ENCODE data around the gene ZHX3.
"Not testable (repeated sequence)": the region's sequence is repeated elsewhere in the genome, so short reads cannot be mapped to it uniquely, and the experiment has no call there.

ZHX3 gene

DNA sequence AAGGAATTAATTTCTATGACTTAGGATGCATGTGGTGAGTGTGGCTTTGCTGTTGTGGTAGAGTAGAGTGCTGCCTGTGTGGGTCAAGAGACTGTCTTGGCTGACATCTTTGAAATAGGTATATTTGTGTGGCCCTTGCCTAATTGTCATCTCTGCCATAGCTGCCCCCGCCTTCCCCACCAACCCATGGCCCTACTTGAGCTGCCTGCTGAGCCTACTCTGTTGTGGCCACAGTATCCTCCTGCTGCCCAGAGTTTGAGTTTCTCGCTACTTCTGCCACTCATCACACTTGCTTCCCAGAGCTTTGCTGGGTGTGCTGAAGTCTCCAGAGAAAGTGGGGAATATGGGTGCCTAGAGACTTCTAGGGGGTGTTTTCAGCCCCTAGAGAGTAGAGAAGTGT is 172.2 kb downstream of the ZHX3 start:
- no peak for DNase-seq

DNA sequence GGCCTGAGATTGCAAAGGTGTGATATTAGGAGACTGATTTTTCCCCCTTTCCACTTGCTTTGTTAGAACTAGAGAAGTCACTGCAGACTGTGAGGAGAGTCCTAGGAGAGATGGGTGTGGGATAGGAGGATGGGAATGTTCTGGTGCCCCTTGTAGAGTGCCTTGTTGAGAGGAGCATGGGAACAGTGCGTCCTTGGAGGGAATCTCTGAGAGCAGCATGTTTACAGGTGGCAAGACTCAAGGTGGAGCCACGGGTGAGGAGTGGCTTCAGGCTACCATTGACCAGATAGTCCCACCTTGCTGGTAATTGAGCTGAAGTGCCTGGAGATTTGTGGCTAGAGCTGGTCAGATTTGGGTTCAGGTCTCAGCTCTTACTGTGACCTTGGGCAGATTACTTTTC is 174.2 kb downstream of the ZHX3 start:
- no peak for DNase-seq

DNA sequence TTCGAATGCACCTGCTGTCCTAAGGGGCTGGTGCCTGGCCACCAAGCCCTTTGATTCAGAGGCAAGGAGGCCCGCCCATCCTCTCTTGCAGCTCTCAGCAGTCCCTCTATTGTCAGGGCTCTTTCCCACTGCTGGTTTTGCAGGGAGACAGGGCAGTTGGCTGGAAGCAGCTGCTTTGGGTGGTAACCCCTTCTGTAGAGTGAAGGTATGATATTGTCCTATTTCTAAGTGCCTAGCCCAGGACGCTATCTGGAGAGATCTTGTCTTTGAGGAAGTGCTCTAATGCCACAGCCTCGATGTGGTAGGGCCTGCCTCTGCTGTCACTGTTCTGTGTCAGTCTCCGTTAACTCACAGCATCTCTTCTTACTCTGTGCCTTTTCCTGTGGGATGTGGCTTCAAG is 174.6 kb downstream of the ZHX3 start:
- DNase-seq, result no peak

DNA sequence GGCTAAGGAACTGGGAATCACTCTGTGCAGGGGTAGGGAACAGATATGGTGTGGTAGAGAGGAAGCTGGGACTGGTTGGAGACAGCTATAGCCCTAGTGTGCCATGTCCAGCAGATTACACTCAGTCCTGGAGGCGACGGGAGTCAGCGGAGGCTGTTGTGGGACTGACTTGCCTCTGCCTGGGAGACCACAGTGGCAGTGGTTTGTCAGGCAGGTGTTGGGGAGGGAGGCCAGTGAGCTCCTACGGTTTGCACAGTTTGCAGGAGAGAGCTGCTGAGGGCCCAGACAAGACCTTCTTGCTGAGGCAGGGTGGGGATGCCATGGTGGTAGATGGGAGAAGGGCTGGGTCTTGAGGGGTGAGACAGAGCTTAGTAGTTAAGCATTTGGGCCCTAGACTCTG is 175.3 kb downstream of the ZHX3 start:
- no peak for DNase-seq

DNA sequence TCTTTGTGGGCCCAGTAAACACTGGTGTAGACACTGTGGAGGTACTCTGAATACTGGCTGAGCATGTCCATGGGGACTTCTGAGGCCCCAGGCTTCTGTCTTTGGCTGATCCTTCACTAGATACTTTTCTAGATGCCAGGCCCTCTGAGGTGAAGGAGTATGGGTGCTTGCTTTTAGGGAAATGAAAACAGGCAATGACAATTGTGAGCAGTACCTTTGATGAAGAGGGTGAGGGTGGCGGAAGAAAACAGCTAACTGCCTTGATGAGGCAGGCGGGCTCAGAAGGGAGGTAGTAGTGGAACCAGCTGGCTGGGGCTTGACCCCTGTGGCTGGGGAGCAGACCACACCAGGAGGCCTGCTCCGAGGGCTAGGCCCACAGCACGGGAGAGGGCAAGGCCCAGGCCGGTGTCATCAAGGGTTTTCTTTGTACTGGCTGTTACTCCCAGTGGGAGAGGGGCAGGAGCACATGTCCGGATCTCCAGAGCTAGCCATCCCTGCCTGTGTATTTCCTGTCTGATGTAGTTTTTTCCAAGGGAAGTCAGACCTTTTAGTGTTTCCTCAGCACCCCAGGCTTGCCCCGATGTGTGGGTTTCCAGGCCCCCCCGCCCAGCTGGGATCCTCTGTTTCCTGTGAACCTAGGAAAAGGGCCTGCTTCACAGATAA is 176.2 kb downstream of the ZHX3 start:
- DNase-seq, result no peak

DNA sequence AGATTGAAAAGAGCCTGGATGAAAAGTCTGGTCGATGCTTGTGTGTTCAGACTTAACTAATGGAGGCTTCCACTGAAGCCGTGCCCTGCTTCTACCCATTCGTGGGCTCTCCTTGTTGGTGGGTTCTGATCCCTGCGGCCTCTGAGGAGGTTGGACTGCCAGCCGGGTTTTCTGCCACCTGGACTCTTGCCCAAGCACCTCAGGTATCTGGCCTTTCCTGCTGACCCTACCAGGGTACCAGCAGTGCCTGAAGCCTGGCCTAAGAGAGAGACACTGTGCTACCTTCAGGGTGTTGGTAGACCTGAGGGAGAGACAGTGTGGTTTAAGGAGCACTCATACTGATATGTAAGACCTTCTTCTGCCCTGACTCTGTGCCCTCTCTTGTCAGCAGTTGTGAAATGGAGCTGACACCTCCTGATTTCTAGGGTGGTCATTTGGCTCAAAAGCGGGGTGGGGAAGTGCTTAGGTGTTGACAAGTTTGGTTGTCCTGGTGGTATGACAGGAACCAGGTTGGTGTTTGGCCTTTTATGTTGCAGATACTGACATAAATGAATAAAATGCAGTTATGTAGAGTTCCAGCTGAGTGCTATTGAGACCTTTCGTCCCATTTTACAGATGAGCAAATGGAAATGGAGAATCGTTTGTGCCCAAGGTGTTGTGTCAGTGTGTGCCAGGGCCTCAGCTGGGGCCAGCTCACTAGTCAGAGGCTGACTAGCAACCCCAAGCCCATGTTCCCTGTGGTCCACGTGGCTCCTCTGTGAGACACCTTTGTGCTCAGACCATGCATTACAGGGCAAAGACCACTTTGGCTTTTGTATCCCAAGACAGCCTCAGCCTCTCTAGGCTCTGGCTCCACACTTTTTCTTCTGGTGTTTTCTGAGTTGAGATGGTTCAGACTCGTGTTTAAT is 177.1 kb downstream of the ZHX3 start:
- no peak for DNase-seq

DNA sequence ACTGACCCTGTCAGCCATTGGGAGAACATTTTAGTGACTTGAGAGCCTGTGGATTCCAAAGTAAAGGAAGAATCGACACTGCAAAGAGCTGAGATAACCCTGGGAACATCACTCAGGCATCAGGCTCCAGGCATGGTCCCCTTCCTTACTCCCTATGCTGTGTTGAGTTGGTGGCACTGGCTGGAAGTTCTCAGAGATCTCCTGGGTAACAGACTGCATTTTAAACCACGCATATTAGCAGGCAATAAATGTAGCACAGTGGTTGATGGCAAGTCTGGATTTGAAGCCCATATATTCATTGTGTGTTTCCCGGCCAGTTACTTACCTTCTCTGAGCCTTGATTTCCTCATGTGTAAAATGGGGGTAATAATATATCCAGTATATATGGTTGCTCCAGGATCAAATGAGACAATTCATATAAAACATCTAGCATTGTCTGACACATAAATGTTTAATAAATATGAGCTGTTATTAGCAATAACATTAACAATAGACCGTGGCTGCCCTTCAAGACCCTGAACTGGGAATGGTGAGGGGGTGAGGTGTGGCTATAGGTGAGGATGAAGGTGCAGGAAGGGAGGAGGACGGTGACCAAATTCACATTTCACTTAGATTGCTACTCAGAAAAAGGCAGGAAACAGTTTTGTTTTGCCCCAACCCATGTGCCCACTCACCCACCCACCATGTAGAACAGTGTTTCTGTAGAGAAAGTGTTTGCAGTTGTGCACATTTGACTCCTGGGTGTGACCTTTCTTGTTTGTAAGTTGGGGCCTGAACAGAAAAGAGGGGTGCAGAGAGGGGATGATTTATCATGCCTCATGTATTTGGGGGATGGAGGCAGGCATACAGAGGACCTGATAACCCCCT is 178.1 kb downstream of the ZHX3 start:
- no peak for DNase-seq

DNA sequence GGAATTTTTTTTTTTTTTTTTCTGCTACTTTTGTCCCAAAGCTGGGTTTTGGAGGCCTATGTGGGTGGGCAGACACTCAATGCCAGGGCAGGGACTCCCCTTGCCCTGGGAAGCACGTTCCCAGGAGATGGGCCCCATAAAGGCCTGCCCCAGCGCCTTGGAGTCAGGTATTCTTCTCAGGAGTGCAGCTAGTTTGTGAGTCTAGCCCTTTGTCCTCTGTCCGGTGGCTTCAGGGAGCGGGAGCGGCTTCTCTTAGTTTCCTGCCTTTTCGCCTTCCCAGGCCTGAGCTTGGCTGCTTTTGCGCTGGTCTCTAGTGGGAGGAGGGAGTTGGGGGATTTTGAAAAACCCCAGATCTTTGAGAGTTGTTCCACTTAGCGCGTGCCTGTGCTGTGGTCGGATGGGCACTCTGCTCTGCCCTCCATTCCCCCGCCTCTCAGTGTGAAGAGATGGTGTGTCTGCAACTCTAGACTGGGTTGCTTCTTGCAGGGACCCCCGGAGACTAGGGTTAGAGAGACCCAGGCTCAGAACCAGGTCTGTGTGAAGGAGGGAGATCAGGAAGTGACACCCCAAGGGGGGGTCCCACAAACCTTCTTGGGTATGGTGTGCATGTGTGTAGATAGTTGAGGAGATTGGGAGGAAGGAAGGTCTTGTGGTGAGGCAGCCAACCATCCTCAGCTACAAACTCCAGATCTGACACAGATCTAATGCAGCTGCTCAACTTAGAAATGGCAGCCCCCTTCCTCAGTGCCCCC is 178.9 kb downstream of the ZHX3 start:
- no peak for DNase-seq

DNA sequence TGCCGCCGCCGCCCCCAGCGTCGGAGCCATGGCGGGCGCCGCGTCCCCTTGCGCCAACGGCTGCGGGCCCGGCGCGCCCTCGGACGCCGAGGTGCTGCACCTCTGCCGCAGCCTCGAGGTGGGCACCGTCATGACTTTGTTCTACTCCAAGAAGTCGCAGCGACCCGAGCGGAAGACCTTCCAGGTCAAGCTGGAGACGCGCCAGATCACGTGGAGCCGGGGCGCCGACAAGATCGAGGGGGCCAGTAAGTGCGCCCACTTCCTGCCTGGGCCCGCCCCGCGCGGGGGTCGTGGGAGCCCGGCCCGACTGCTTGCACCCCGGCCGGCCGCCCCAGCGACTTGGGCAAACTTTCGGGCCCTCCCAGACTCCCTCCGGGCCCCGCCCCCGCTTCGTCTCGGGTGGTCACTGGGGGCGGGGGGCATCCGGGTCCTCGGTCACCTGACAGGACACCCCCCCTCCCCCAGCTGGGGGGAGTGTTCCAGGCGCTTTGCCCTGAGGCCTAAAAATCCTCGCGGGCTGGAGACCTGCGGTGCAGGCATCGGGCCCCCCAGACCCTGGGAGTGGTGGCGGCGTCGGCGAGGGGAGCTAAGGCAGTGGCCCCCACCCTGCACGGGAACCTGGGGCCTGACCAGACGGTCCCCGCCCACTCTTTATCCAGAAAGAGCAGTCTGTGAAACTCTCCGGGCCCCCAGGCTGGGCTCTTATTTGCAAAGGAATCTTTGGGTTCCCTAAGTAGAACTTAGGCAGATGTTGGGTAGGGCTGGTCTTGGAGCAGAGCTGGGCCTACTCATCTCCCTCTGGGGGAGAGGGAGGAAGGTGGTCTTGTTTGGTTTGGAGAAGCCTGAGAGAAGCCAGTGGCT is 179.7 kb downstream of the ZHX3 start:
- no peak for DNase-seq

DNA sequence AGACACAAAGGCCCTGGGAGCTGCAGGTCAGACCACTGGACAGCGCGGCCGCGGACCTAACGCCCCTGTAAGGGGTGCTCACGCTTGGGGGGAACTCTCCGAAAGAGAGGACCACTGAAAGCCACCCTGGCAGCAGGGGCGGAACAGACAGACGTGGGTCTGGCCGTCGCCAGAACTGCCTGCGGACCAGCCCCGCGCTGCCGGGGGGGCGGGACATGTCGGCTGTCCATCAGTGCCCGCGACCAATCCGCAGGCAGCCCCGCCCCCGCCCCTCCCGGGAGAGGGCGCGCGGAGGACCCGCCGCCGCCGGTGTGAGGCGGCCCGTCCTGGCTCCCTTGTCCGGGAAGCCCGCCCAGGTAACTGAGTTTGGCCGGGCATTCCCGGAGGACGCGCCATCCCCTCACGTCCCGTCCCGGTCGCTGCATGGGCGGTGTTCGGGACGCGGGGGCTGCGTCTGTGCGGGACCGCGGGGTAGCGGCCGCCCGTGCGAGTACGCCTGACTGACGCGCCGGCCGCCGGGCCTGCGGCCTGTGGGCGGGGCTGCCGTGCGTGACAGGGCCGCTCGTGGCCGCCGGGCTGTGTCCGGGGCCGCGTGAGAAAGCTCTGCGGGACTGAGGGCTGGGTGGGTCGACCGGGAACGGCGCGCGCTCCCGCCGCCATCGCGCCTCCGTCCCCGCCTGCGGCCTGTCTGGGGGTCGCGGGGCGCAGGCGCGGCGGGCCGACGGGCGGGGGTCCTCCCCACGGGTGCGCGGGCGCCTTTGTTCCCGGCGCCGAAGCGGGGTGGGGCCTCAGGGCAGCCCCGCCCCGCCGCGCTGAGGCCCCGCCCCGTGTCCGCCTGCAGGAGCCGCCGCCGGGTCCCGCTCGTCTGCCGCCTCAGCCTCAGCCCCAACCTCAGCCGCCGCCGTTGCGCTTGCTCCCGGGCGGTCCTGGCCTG is 180.6 kb downstream of the ZHX3 start, which contains the start of gene PLCG1:
Gene PLCG1, plus strand, starts transcription at position 864 of the 934 bp plus-strand sequence. CDS start 99 bp downstream, outside the sequence.
- peak; percentile 62 for DNase-seq

DNA sequence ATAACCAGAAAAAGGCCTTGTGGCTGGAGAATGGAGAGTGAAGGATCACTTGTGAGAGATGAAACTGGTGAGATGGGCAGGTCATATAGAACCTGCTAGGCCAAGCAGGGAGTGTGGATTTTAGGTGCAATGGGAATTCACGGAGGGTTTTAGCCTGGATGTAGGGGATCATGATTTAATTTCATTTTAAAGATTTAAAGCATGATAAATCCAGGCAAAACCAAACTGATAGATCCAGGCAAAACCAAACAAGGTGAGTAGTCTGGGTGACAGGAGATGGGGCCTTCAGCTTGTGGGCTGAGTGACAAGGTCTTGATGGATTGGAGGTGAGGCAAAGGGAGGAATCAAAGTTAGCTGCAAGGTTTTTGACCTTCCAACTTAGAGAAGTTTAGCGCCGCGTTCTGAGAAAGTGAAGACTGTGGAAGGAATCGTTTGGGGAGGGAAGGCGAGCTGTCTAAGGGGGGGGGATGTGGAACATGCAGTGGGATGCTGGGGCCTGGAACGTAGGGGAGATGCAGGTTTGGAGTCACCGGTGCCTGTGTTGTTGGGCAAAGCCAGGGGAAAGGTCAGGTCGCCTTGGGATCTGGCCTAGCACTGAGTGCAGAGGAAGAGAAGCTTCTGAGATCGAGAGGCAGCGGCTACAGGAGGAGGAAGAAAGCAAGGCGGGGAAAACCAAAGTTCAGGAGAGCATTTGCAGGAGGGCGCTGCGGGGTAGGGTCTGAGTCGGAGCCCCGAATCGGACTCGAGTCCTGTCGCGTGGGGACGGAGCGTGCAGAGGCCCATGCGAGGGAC is 181.4 kb downstream of the ZHX3 start:
- no peak for DNase-seq

DNA sequence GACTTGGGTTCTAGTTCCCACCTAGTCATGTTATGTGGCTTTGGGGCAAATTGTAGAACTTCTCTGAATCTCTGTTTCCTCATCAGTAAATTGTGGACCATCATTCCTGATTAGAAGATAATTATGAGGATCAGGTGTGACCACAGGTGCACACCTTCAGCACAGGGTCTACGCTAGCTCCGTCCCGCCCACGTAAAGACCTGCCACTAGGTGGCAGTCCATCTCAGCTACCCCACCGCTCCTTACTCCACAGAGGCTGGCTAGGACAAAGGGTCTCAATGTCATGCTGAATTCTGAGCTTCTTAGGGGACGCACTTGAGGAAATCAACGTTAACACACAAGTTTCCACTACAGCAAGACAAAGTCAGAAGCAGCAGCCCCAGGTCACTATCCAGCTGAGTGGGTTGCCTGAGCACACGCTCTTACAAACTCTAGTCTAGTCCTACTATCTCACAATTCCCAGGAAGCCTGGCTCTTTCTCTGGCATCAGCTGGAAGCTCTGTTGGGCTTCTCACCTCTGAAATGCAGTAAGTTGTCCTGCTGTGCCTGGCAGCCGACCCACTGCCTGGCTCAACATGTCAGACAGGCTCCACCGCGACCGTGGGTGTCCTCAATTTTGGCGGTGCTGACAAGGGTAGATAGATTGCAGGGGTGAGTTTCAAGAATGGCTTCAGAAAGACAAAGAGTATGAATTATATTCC is 182.2 kb downstream of the ZHX3 start:
- DNase-seq, result peak; percentile 20

DNA sequence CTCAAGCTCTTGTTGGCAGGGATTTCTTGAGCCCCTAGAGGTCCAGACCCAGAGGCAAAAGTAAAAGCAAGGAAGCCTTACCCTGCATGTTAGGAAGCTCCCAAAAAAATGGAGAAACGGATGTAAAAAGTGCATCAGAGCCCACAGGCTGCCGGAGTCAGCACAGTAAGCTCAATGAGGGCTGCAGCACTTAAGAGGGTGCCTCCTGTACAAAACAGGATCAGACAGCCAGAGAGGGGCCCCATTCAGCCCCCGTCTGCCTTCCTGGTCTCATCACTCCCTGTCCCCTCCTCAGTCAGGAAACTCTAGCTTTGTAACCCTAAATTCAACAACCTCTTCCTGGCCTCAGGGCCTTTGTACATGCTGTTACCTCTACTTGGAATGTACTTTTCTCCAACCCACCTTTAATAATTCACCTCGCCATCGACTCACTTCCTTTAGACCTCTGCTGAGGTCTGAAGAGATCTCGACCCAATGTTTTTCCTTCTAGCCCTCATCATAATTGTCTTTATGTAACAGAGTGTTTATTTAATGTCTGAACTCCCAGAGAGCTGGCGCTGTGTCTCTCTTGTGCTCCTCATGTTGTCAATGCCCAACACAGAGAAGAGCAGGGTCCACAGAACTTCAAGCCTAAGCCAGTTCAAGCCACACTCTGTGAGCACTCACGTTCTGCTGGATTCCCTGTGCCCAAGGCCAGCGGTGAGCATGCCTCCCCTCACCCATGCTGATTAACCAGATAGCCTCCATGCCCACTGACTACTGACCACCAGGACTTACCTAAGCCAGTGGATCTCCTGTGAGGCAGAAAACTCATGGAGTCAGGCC is 183.0 kb downstream of the ZHX3 start:
- no peak for DNase-seq

DNA sequence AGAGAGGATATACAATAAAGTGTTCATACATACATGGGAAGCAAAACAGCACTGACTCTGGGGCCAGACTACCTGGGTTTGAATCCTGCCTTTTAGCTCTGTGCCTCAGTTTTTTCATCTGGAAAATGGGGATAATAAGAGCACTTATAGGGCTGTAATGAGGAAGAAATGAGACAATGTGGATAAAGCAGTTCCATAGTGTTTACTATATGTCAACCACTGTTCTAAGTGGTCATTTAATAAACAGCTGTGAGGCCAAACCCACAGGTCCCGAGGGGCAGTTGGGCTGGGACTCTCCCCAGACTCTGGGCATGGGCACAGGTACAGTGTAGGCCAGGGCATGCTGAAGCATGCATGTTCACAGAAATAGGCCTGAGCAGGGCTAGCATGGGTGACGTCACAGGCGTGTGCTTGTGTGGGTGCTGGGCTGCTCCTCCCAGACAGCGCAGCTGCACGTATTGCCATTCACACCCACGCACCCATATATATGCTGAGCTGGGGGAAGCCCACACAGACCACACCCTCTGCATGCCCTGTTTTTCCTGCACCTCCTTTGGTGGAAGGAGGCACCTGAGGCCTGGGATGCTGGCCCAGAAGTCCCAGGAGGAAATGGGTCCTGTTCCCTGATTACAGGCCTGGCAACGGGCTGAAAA is 183.7 kb downstream of the ZHX3 start:
- no peak for DNase-seq

DNA sequence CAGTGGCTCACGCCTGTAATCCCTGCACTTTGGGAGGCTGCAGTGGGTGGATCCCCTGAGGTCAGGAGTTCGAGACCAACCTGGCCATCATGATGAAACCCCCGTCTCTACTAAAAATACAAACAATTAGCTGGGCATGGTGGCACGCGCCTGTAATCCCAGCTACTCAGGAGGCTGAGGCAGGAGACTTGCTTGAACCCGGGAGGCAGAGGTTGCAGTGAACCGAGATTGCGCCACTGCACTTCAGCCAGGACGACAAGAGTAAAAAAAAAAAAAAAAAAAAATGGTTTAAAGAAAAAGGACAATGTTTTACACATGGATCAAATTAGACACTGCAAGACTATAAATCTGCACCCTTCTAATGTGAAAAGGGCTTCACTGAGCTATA is 185.1 kb downstream of the ZHX3 start:
- DNase-seq, result not testable (repeated sequence)

DNA sequence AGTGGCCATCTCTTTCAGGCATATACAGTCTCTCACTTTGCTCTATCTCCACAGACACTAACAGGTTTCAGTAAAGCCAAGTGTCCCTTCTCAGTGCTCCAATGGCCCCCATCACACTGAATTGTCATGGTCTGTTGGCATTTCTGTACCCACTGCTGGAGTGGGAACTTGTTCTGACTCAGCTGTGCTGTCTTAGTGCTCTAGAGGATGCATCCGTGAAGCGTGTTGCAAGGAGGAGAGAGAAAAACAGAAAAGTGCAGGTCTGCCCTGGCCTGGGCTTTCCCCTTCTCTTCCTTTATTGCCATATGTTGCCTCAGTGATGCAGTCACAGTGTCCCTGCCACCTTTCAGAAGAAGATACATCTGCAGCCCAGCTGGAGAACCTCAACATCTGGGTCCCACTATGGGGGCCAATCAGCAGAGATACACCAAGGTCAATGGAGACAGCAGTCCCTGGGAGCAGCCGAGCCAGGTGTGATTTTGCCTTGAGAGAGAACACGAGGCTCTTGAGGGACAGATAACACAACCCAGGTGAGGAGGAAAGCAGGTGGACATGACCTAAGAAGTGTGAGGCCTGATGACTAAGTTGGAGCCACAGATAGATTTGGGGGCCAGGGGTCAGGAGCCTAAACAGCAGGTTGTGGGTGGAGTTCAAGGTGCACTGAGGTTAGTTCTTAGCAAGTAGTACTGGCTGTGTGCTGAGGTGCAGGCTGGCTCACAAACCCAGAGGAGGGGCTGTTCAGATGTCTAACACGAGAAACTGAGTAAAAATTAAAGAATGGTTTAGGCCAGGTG is 185.7 kb downstream of the ZHX3 start:
- DNase-seq, result no peak
